SK-N-SH (cell line): ENCODE data around the gene SERF2. TPM values are rescaled to one million over a fixed set of nuclear protein-coding genes. Genes with fewer than 3 reads are reported as not detected.

Source experiments
- CTCF ChIA-PET: fragments of 300-600, 350-600 bp; formaldehyde crosslinking; extraction: SDS; loops from one replicate; lab custom pipeline; 2021; lab: Yijun Ruan, JAX
- POLR2A ChIA-PET: fragments of 350-600 bp; sonication (Branson Sonifier 250); formaldehyde crosslinking; extraction: SDS; loops from one replicate; lab custom pipeline; 2020; ENCODE audit warnings: antibody characterized with exemption, inconsistent platforms; lab: Yijun Ruan, JAX
- DNase-seq: peaks from one replicate; pipeline ENCODE4 v3.0.0; 2012
- H2AFZ ChIP-seq: fragments of 200-600 bp; sonication (generic); 2 replicates; pipeline ENCODE4 v1.8.1; 2016; ENCODE audit warnings: antibody characterized with exemption, mild to moderate bottlenecking, low read depth
- H3F3A ChIP-seq: fragments of 200-600 bp; sonication (generic); replicated peaks from 2 replicates; pipeline ENCODE3; 2016; ENCODE audit warnings: antibody characterized with exemption, mild to moderate bottlenecking; ENCODE audit not compliant: insufficient read depth
- H3K27ac ChIP-seq, 2 experiments: fragments of 200-500 bp in 1 of 2; fragments of 200-600 bp in 1 of 2; sonication (Bioruptor generic) in 1 of 2; sonication (generic), shearing (Covaris generic) in 1 of 2; 2 replicates each; pipeline versions ENCODE4 v1.5.1 to v1.6.1; 2014 to 2016; ENCODE audit warnings: low read depth in 2 of 2, inconsistent platforms in 1 of 2, low read length in 1 of 2, mild to moderate bottlenecking in 1 of 2, mixed read lengths in 1 of 2
- H3K27me3 ChIP-seq: fragments of 200-600 bp; sonication (generic), shearing (Covaris generic); 2 replicates; pipeline ENCODE4 v1.6.1; 2016; ENCODE audit warnings: mixed run types; ENCODE audit not compliant: insufficient read depth
- H3K36me3 ChIP-seq, 2 experiments: fragments of 200-500 bp in 1 of 2; fragments of 200-600 bp in 1 of 2; sonication (Bioruptor generic) in 1 of 2; sonication (generic) in 1 of 2; replicated peaks in 1 of 2; 2 replicates each; pipeline versions ENCODE3 to v1.5.1; 2014 to 2016; ENCODE audit warnings: low read length in 1 of 2, mild to moderate bottlenecking in 1 of 2; ENCODE audit not compliant: insufficient read depth in 2 of 2, control insufficient read depth in 1 of 2
- H3K4me1 ChIP-seq, 2 experiments: fragments of 200-500 bp in 1 of 2; fragments of 200-600 bp in 1 of 2; sonication (Bioruptor generic) in 1 of 2; sonication (generic), shearing (Covaris generic) in 1 of 2; 2 replicates each; pipeline versions ENCODE4 v1.5.1 to v1.6.1; 2014 to 2016; ENCODE audit warnings: low read depth in 1 of 2, low read length in 1 of 2, mixed run types in 1 of 2; ENCODE audit not compliant: insufficient read depth in 2 of 2, control insufficient read depth in 1 of 2
- H3K4me2 ChIP-seq: fragments of 200-600 bp; sonication (generic), shearing (Covaris generic); 2 replicates; pipeline ENCODE4 v1.6.1; 2017; ENCODE audit warnings: mixed run types
- H3K4me3 ChIP-seq, 2 experiments: fragments of 200-500 bp in 1 of 2; fragments of 200-600 bp in 1 of 2; sonication (Bioruptor generic) in 1 of 2; sonication (generic), shearing (Covaris generic) in 1 of 2; 2 replicates each; pipeline versions ENCODE4 v1.5.1 to v1.8.1; 2014 to 2016; ENCODE audit warnings: low read depth in 2 of 2, inconsistent platforms in 1 of 2, low read length in 1 of 2, mild to moderate bottlenecking in 1 of 2, mixed read lengths in 1 of 2, moderate library complexity in 1 of 2
- H3K79me2 ChIP-seq: fragments of 200-600 bp; sonication (generic); 2 replicates; pipeline ENCODE4 v1.8.1; 2017; ENCODE audit warnings: mild to moderate bottlenecking; ENCODE audit not compliant: insufficient read depth
- H3K9ac ChIP-seq: fragments of 200-600 bp; sonication (generic); 2 replicates; pipeline ENCODE4 v1.6.1; 2017; ENCODE audit warnings: mixed run types
- H3K9me2 ChIP-seq: fragments of 200-600 bp; sonication (generic); 2 replicates; pipeline ENCODE4 v1.6.1; 2017; ENCODE audit warnings: mixed run types
- H3K9me3 ChIP-seq: fragments of 200-600 bp; sonication (generic); 2 replicates; pipeline ENCODE4 v1.6.1; 2017; ENCODE audit warnings: mixed run types, mild to moderate bottlenecking, moderate library complexity
- H4K20me1 ChIP-seq: fragments of 200-600 bp; sonication (generic); 2 replicates; pipeline ENCODE4 v1.6.1; 2017; ENCODE audit warnings: mild to moderate bottlenecking, mixed run types; ENCODE audit not compliant: insufficient read depth
- CHD2 ChIP-seq: fragments of 150-350 bp; IDR thresholded peaks from 2 replicates; pipeline ENCODE4 v1.6.1; 2018; ENCODE audit warnings: low read length; ENCODE audit not compliant: partially characterized antibody
- ELF1 ChIP-seq: IDR thresholded peaks from 2 replicates; pipeline ENCODE4 v1.4.0; 2012
- FOSL2 ChIP-seq: IDR thresholded peaks from 2 replicates; pipeline ENCODE4 v1.4.0; 2012; ENCODE audit warnings: low read depth, mild to moderate bottlenecking, moderate library complexity, borderline replicate concordance
- FOXJ3 ChIP-seq: sonication (generic); formaldehyde crosslinking; IDR thresholded peaks from 2 replicates; pipeline ENCODE4 v1.5.1; 2020; ENCODE audit warnings: mild to moderate bottlenecking, missing genetic modification reagents
- FOXM1 ChIP-seq: IDR thresholded peaks from 2 replicates; pipeline ENCODE4 v1.4.0; 2012; ENCODE audit warnings: low read depth, mild to moderate bottlenecking
- GABPA ChIP-seq: IDR thresholded peaks from 2 replicates; pipeline ENCODE4 v1.4.0; 2012; ENCODE audit warnings: low read depth, mild to moderate bottlenecking
- GATA2 ChIP-seq: sonication (generic); formaldehyde crosslinking; IDR thresholded peaks from 2 replicates; pipeline ENCODE4 v1.5.0; 2020; ENCODE audit warnings: mild to moderate bottlenecking, missing genetic modification reagents
- JUND ChIP-seq: IDR thresholded peaks from 2 replicates; pipeline ENCODE4 v1.4.0; 2012
- MEF2A ChIP-seq: IDR thresholded peaks from 2 replicates; pipeline ENCODE4 v1.4.0; 2012; ENCODE audit warnings: low read depth, borderline replicate concordance
- MXI1 ChIP-seq: IDR thresholded peaks from 2 replicates; pipeline ENCODE4 v1.6.1; 2012; ENCODE audit warnings: mild to moderate bottlenecking, low read depth, low read length, improper control_type of control experiment
- POLR2AphosphoS5 ChIP-seq: IDR thresholded peaks from 2 replicates; pipeline ENCODE4 v1.6.1; 2012; ENCODE audit warnings: low read depth, low read length
- RXRA ChIP-seq: IDR thresholded peaks from 2 replicates; pipeline ENCODE4 v1.4.0; 2012; ENCODE audit warnings: low read depth, mild to moderate bottlenecking, borderline replicate concordance
- SIN3A ChIP-seq: IDR thresholded peaks from 2 replicates; pipeline ENCODE4 v1.6.1; 2012; ENCODE audit warnings: low read depth, mild to moderate bottlenecking, low read length, moderate library complexity, borderline replicate concordance
- SMC3 ChIP-seq: IDR thresholded peaks from 2 replicates; pipeline ENCODE4 v1.6.1; 2012; ENCODE audit warnings: low read depth, low read length, improper control_type of control experiment
- TAF1 ChIP-seq: IDR thresholded peaks from 2 replicates; pipeline ENCODE4 v1.6.1; 2012; ENCODE audit warnings: low read depth, mild to moderate bottlenecking, low read length, moderate library complexity, borderline replicate concordance
- TCF12 ChIP-seq: IDR thresholded peaks from 2 replicates; pipeline ENCODE4 v1.4.0; 2012
- YY1 ChIP-seq: IDR thresholded peaks from 2 replicates; pipeline ENCODE4 v1.4.0; 2012; ENCODE audit warnings: low read depth, mild to moderate bottlenecking
- WGBS: methylation state at CpG from one replicate; pipeline ENCODE4 v1.1.6; 2017; ENCODE audit warnings: low lambda C conversion rate; 5-methylcytosine and 5-hydroxymethylcytosine counted together
- polyA plus RNA-seq, 3 experiments: library from polyadenylated mRNA; depleted of rRNA; stranded (reverse); fragments of >200 nt; gene quantifications; 2 replicates each; pipeline ENCODE4 v1.2.3, GENCODE V29; 2012
- TF ChIP-seq, protein P1 (sequence below): IDR thresholded peaks from 2 replicates; pipeline ENCODE4 v1.4.0; 2012; ENCODE audit warnings: low read depth, borderline replicate concordance
- TF ChIP-seq, protein P2 (sequence below): IDR thresholded peaks from 2 replicates; pipeline ENCODE4 v1.4.0; 2012; ENCODE audit warnings: low read depth, borderline replicate concordance
- TF ChIP-seq, protein P3 (sequence below): fragments of 150-350 bp; IDR thresholded peaks from 2 replicates; pipeline ENCODE4 v1.6.1; 2016; ENCODE audit warnings: mild to moderate bottlenecking, low read depth, low read length

SERF2 gene
- polyA plus RNA-seq, 1 of the 3 experiments (the other 2 are of a cell fraction), result 1,369 TPM

DNA sequence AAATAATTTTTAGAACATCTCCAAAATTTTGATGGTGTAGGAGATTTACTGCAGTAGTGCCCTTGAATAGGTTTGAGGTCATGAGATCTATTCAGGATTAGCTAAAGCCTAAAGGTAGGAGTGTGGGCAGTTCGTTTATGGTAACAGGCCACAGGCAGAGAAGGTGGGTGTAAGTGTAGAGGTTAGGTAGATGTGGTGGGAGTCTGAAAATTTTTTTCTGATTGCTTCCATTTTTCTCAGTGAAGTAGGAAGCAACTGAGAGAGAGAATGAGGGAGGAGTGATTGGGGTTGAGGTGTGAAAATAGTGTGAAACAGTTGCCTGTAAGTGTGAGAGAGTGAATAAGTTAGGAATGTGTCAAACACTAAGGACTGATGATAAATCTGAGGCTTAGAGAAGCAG lies 13.1 kb upstream of the SERF2 start:
- POLR2A ChIA-PET, result no interaction called here
- Histone ChIP-seq H3F3A (peaks cover 25% of the 10 kb centered on the region), H3K79me2 (no peaks in the 10 kb centered on the region), H3K9me3 (no peaks in the 10 kb centered on the region), H3K36me3 (peaks cover 0 to 2% of the 10 kb centered on the region in 2 experiments), H3K9ac (no peak overlapping the region), H2AFZ (no peak overlapping the region), H4K20me1 (no peaks in the 10 kb centered on the region), H3K4me3 (no peak overlapping the region), H3K4me2 (no peak overlapping the region), H3K27ac (no peak overlapping the region), H3K4me1 (peaks cover 0 to 3% of the 10 kb centered on the region in 2 experiments; a peak in 1 of 4 replicates), H3K27me3 (no peaks in the 10 kb centered on the region), H3K9me2 (no peaks in the 10 kb centered on the region)
- 100% methylated on average over 1 of the region's 1 CpG for WGBS
- CTCF ChIA-PET, result interaction anchor here (1.0 kb wide), 1 partner anchor 9 kb away, joined by 3 read pairs; no protein-coding TSS in a partner anchor
- no peak for DNase-seq
- TF ChIP-seq TAF1 (no peak), YY1 (no peak), SMC3 (no peak), MEF2A (no peak), SIN3A (no peak), TCF12 (no peak), GABPA (no peak), FOXJ3 (CRISPR knock-in tag) (no peak), CHD2 (no peak), RXRA (no peak), ELF1 (no peak), JUND (no peak), FOSL2 (no peak), MXI1 (no peak), POLR2AphosphoS5 (no peak), GATA2 (no peak), FOXM1 (no peak)
- TF ChIP-seq, protein P1, sequence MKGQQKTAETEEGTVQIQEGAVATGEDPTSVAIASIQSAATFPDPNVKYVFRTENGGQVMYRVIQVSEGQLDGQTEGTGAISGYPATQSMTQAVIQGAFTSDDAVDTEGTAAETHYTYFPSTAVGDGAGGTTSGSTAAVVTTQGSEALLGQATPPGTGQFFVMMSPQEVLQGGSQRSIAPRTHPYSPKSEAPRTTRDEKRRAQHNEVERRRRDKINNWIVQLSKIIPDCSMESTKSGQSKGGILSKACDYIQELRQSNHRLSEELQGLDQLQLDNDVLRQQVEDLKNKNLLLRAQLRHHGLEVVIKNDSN, result no peak
- TF ChIP-seq, protein P2, sequence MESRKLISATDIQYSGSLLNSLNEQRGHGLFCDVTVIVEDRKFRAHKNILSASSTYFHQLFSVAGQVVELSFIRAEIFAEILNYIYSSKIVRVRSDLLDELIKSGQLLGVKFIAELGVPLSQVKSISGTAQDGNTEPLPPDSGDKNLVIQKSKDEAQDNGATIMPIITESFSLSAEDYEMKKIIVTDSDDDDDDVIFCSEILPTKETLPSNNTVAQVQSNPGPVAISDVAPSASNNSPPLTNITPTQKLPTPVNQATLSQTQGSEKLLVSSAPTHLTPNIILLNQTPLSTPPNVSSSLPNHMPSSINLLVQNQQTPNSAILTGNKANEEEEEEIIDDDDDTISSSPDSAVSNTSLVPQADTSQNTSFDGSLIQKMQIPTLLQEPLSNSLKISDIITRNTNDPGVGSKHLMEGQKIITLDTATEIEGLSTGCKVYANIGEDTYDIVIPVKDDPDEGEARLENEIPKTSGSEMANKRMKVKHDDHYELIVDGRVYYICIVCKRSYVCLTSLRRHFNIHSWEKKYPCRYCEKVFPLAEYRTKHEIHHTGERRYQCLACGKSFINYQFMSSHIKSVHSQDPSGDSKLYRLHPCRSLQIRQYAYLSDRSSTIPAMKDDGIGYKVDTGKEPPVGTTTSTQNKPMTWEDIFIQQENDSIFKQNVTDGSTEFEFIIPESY, result no peak
- TF ChIP-seq, protein P3, sequence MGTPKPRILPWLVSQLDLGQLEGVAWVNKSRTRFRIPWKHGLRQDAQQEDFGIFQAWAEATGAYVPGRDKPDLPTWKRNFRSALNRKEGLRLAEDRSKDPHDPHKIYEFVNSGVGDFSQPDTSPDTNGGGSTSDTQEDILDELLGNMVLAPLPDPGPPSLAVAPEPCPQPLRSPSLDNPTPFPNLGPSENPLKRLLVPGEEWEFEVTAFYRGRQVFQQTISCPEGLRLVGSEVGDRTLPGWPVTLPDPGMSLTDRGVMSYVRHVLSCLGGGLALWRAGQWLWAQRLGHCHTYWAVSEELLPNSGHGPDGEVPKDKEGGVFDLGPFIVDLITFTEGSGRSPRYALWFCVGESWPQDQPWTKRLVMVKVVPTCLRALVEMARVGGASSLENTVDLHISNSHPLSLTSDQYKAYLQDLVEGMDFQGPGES, result no peak
